Adrenal gland (tissue), 12 donors: ENCODE data around the gene INHBC. TPM values are rescaled to one million over a fixed set of nuclear protein-coding genes. Genes with fewer than 3 reads are reported as not detected.

Experiments used
- DNase-seq, 7 donors: peaks; one replicate each; pipeline ENCODE4 v3.0.0-alpha.2; 2019 to 2020
- H3K27ac ChIP-seq, 5 donors: fragments of 200-600 bp; sonication (generic) in 4 of 5; 1 replicate in 3 of 5; 2 replicates in 2 of 5; pipeline versions ENCODE4 v1.5.1 to v1.8.0; 2016 to 2020; ENCODE audit warnings: mild to moderate bottlenecking in 1 of 5
- H3K27me3 ChIP-seq: fragments of 200-600 bp; 2 replicates; pipeline ENCODE4 v1.8.0; 2021
- H3K36me3 ChIP-seq, 2 donors: fragments of 200-600 bp; replicated peaks in 1 of 2; 1 replicate in 1 of 2; 2 replicates in 1 of 2; pipeline versions ENCODE4 v1.5.1 to v1.8.0; 2018 to 2022
- H3K4me1 ChIP-seq, 2 donors: fragments of 200-600 bp; replicated peaks in 1 of 2; 1 replicate in 1 of 2; 2 replicates in 1 of 2; pipeline versions ENCODE4 v1.5.1 to v1.8.0; 2018 to 2021
- H3K4me3 ChIP-seq, 4 donors: fragments of 200-600 bp; sonication (generic) in 3 of 4; one replicate each; pipeline ENCODE4 v1.5.1; 2016 to 2018
- H3K9me3 ChIP-seq, 3 donors: fragments of 200-600 bp; sonication (generic) in 1 of 3; replicated peaks in 1 of 3; 1 replicate in 2 of 3; 2 replicates in 1 of 3; pipeline versions ENCODE4 v1.5.1 to v1.8.0; 2016 to 2021
- POLR2A ChIP-seq, 2 donors: fragments of 450-650 bp; IDR thresholded peaks; one replicate each; pipeline ENCODE4 v1.6.1; 2017; ENCODE audit warnings: antibody characterized with exemption in 2 of 2, mild to moderate bottlenecking in 2 of 2, moderate library complexity in 1 of 2
- whole genome bisulfite sequencing, 4 donors: extraction: QIAGEN DNeasy Blood & Tissue Kit in 2 of 4; methylation state at CpG; one replicate each; pipeline versions ENCODE4 v1.1.5 to v1.1.7; 2013 to 2017; 5-methylcytosine and 5-hydroxymethylcytosine counted together
- intact Hi-C, 2 donors: fragments of 100-400 bp; cut with DNase I; formaldehyde crosslinking; loops; one replicate each; pipeline versions ENCODE4 v1.14.1 to v1.15.0; 2022 to 2023
- polyA plus RNA-seq, 3 donors: library from polyadenylated mRNA; stranded (reverse); fragments of 200-250 nt in 2 of 3; fragments of 350-450 nt in 1 of 3; fragmentation: Illumina TruSeq in 1 of 3; extraction: RNeasy Lipid Tissue Mini Kit (QIAGEN cat#74804) in 1 of 3; gene quantifications; one replicate each; pipeline ENCODE4 v1.2.3, GENCODE V29; 2013 to 2014
- total RNA-seq, 9 donors: library from RNA; depleted of rRNA in 4 of 9; stranded (reverse); fragments of >200 nt in 4 of 9; fragments of 120-200 nt in 1 of 9; fragmentation: NEBNext Ultra II Directional in 1 of 9; extraction: Animal tissue kit (Norgen Biotek cat#: 25700) in 1 of 9; gene quantifications; one replicate each; pipeline versions ENCODE4 v1.1.0 to v1.2.4, GENCODE V29; 2013 to 2023
- TF ChIP-seq, protein P1 (sequence below), 6 experiments: fragments of 450-650 bp in 4 of 6; fragments of 200-600 bp in 2 of 6; sonication (generic) in 1 of 6; IDR thresholded peaks; 1 replicate in 5 of 6; 2 replicates in 1 of 6; pipeline versions ENCODE4 v1.5.1 to v1.8.0; 2016 to 2021; ENCODE audit warnings: antibody characterized with exemption in 6 of 6, mild to moderate bottlenecking in 2 of 6, moderate library complexity in 1 of 6
- donor health status: healthy with polysubstance abuse.
- donor health status: Bipolar disorder and iron deficiency.
- donor health status: DM: yes; HTN: yes; CAD: no.
- donor health status: DM: no; HTN: no; CAD: no.
- donor health status: DM: no; HTN: no; CAD: no.
- donor health status: DM: yes; HTN: yes; CAD: no.

INHBC gene
- total and polyA plus RNA-seq, 12 donors, result not detected

GRCh38 chr12:57460468-57460784 lies 25.8 kb downstream of the INHBC start:
- TF ChIP-seq POLR2A (IDR thresholded peaks at IDR 0.05), result no peak
- Histone ChIP-seq H3K36me3 (no peaks in the 10 kb centered on the region), H3K9me3 (no peaks in the 10 kb centered on the region), H3K27ac (peak overlapping the region in 1 of 5 donors; percentile 84), H3K27me3 (no peaks in the 10 kb centered on the region), H3K4me1 (peaks cover 16 to 29% of the 10 kb centered on the region in 2 donors), H3K4me3 (peak overlapping the region in 1 of 4 donors; percentile 90)
- no peak for DNase-seq
- 3% methylated on average over 5 to 6 of the region's 6 CpGs for WGBS, 4 donors
- intact Hi-C loops, result no loop called here

GRCh38 chr12:57460841-57461275 lies 26.3 kb downstream of the INHBC start:
- no peak for DNase-seq
- Histone ChIP-seq H3K4me1 (peaks cover 16 to 29% of the 10 kb centered on the region in 2 donors), H3K9me3 (no peaks in the 10 kb centered on the region), H3K4me3 (peak overlapping the region in 2 of 4 donors; percentile 21 to 90), H3K27me3 (no peaks in the 10 kb centered on the region), H3K36me3 (no peaks in the 10 kb centered on the region), H3K27ac (peak overlapping the region in 1 of 5 donors; percentile 84)
- TF ChIP-seq POLR2A (IDR thresholded peaks at IDR 0.05), result no peak
- TF ChIP-seq, protein P1, sequence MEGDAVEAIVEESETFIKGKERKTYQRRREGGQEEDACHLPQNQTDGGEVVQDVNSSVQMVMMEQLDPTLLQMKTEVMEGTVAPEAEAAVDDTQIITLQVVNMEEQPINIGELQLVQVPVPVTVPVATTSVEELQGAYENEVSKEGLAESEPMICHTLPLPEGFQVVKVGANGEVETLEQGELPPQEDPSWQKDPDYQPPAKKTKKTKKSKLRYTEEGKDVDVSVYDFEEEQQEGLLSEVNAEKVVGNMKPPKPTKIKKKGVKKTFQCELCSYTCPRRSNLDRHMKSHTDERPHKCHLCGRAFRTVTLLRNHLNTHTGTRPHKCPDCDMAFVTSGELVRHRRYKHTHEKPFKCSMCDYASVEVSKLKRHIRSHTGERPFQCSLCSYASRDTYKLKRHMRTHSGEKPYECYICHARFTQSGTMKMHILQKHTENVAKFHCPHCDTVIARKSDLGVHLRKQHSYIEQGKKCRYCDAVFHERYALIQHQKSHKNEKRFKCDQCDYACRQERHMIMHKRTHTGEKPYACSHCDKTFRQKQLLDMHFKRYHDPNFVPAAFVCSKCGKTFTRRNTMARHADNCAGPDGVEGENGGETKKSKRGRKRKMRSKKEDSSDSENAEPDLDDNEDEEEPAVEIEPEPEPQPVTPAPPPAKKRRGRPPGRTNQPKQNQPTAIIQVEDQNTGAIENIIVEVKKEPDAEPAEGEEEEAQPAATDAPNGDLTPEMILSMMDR (IDR thresholded peaks at IDR 0.05), result no peak
- intact Hi-C loops, result no loop called here
- WGBS, 4 donors, result 1 to 3% (median 2%) methylated on average over 9 to 19 of the region's 19 CpGs

GRCh38 chr12:57461276-57461916 lies 26.8 kb downstream of the INHBC start:
- intact Hi-C loops, result no loop called here

GRCh38 chr12:57461917-57462250 lies 27.3 kb downstream of the INHBC start:
- H3K36me3 ChIP-seq, result no peaks in the 10 kb centered on the region
- H3K27ac ChIP-seq, result peak overlapping the region in 2 of 5 donors; percentile 79 to 84
- WGBS, 4 donors, result 0 to 1% (median 0%) methylated on average over 6 to 9 of the region's 9 CpGs
- no peak for TF ChIP-seq POLR2A (IDR thresholded peaks at IDR 0.05)
- TF ChIP-seq, protein P1 (IDR thresholded peaks at IDR 0.05), result no peak
- intact Hi-C loops, result no loop called here
- H3K4me1 ChIP-seq, result peaks cover 16 to 29% of the 10 kb centered on the region in 2 donors
- DNase-seq, result no peak
- H3K27me3 ChIP-seq, result no peaks in the 10 kb centered on the region
- peak overlapping the region in 3 of 4 donors; percentile 0 to 90 (median 21) for H3K4me3 ChIP-seq
- H3K9me3 ChIP-seq, result no peaks in the 10 kb centered on the region

More at GRCh38 chr12:57461276-57461916, 26.8 kb downstream of the INHBC start:
- Histone ChIP-seq H3K4me3 (peak overlapping the region in 2 of 4 donors; percentile 21 to 90), H3K4me1 (peaks cover 16 to 29% of the 10 kb centered on the region in 2 donors), H3K27me3 (no peaks in the 10 kb centered on the region), H3K27ac (peak overlapping the region in 2 of 5 donors; percentile 79 to 84), H3K9me3 (no peaks in the 10 kb centered on the region), H3K36me3 (no peaks in the 10 kb centered on the region)
- peak in 4 of 7 donors; percentile 36 to 56 (median 52) for DNase-seq
- 1% methylated on average over 22 to 32 of the region's 32 CpGs for WGBS, 4 donors
- TF ChIP-seq, protein P1 (IDR thresholded peaks at IDR 0.05), result no peak
- no peak for TF ChIP-seq POLR2A (IDR thresholded peaks at IDR 0.05)
